ENCODE measurements around the gene KCNJ16. TPM values are rescaled to one million over a fixed set of nuclear protein-coding genes. Genes with fewer than 3 reads are reported as not detected.
A peak's percentile ranks its signal among the peaks of the same experiment; 100 is the strongest.

KCNJ16 gene
- total RNA-seq, 2 donors from 2014 or later, result 1.3 TPM; not detected in 1

DNA sequence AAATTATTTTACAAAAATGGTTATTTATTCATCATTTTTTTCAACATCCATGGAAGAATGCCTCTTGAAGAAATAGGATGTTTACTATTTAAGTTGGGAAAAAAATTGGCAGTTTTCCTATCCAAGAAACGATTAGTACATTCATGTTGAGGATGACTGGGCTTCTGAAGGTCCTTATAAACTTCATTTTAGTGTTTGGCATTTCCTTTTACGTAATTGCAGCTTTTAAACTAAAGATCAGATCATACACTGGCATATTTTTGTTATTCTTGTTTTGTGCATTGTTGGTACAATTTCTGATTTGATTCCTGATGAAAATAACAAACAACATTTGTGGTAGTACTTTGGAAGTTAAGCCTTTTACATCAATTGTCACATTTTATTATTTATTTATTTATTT, 11.5 kb downstream of the KCNJ16 start:
- H3K27ac ChIP-seq, result no peak overlapping the region
- 64% methylated on average over 2 of the region's 2 CpGs for WGBS
- DNase-seq (ENCODE audit: low spot score), result no peak

DNA sequence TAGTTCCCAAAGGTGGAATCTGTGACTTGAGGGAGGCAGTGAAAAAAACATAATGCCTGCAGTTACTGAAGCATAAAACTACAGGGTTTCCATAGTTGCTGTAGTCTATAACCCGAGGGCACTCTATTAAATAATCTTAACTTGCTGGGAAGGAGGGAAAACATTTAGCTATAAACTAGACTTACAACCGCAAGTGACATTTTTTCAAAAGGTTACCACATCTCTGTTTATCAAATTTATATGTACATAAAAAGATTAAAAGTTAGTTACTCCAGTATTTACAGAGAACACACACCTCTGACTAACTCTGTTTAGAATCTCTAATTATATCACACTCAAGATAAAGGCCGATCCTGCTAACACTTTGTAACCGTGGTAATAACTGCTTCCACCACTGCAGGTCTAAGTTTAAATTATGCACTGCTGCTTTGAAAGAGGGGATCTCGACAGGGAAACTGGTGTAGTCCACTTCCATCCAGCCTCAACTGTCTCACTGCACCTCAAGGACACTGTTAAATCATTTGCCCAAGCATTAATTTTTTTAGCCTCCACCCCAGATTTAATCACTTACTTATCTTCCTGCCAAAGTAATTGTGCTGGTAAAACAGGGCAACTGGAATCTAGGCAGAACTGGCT, 14.6 kb downstream of the KCNJ16 start:
- Histone ChIP-seq H3K36me3 (no peaks in the 10 kb centered on the region), H3K4me3 (no peak overlapping the region), H3K27ac (no peak overlapping the region), H3K4me1 (replicated peaks) (peaks cover 3% of the 10 kb centered on the region), H3K27me3 (replicated peaks; ENCODE audit: insufficient read depth) (no peaks in the 10 kb centered on the region), H3K9me3 (no peaks in the 10 kb centered on the region)
- TF ChIP-seq, protein P1, sequence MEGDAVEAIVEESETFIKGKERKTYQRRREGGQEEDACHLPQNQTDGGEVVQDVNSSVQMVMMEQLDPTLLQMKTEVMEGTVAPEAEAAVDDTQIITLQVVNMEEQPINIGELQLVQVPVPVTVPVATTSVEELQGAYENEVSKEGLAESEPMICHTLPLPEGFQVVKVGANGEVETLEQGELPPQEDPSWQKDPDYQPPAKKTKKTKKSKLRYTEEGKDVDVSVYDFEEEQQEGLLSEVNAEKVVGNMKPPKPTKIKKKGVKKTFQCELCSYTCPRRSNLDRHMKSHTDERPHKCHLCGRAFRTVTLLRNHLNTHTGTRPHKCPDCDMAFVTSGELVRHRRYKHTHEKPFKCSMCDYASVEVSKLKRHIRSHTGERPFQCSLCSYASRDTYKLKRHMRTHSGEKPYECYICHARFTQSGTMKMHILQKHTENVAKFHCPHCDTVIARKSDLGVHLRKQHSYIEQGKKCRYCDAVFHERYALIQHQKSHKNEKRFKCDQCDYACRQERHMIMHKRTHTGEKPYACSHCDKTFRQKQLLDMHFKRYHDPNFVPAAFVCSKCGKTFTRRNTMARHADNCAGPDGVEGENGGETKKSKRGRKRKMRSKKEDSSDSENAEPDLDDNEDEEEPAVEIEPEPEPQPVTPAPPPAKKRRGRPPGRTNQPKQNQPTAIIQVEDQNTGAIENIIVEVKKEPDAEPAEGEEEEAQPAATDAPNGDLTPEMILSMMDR (IDR thresholded peaks at IDR 0.05), result no peak
- peak; percentile 17 for TF ChIP-seq POLR2AphosphoS5 (IDR thresholded peaks at IDR 0.05)
- no peak for TF ChIP-seq POLR2A (IDR thresholded peaks at IDR 0.05)
- intact Hi-C loops (cut with DNase I), result no loop called here
- 27% methylated on average over 5 of the region's 5 CpGs for WGBS
- peak; percentile 8 for DNase-seq (ENCODE audit: low spot score)

More for the DNA sequence above, 11.5 kb downstream of the KCNJ16 start:
- Histone ChIP-seq H3K36me3 (no peaks in the 10 kb centered on the region), H3K27me3 (replicated peaks; ENCODE audit: insufficient read depth) (no peaks in the 10 kb centered on the region), H3K4me1 (replicated peaks) (peaks cover 3% of the 10 kb centered on the region), H3K9me3 (no peaks in the 10 kb centered on the region), H3K4me3 (no peak overlapping the region)
- TF ChIP-seq POLR2A (IDR thresholded peaks at IDR 0.05) (no peak), POLR2AphosphoS5 (IDR thresholded peaks at IDR 0.05) (no peak)
- TF ChIP-seq, protein P1 (IDR thresholded peaks at IDR 0.05), result no peak
- intact Hi-C loops (cut with DNase I), result no loop called here

DNA sequence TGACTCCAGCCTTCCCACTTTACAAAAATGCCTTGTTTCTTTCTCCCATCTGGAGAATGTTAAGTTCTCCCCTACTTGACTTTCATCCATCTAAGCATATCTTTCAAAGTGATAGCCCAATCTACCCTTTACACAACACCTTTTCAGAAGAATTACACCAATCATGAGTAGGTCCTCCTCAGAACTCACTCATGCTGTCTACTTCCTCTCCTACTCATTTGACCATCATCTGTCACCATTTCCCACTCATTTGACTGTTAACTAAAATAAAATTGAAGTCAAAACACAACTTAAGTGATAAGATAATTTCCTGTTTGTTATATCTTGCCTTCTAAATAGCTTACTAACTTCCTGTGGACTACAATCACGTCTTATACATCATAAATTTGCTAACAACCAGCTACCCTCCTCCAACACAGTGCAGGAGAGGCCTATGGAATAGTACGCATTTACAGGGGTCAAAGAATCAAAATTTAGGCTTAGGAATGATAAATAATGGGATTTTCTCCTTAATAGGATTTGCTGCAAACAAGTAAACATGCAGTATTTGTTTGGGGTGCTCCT, 16.1 kb downstream of the KCNJ16 start:
- TF ChIP-seq POLR2AphosphoS5 (IDR thresholded peaks at IDR 0.05) (no peak), POLR2A (IDR thresholded peaks at IDR 0.05) (no peak)
- TF ChIP-seq, protein P1 (IDR thresholded peaks at IDR 0.05), result no peak
- H3K4me1 ChIP-seq (replicated peaks), result peaks cover 3% of the 10 kb centered on the region
- H3K36me3 ChIP-seq, result no peaks in the 10 kb centered on the region
- no peaks in the 10 kb centered on the region for H3K9me3 ChIP-seq
- no peak overlapping the region for H3K27ac ChIP-seq
- DNase-seq (ENCODE audit: low spot score), result no peak
- WGBS, result 89% methylated on average over 2 of the region's 2 CpGs
- intact Hi-C loops (cut with DNase I), result no loop called here
- H3K4me3 ChIP-seq, result no peak overlapping the region
- H3K27me3 ChIP-seq (replicated peaks; ENCODE audit: insufficient read depth), result no peaks in the 10 kb centered on the region

DNA sequence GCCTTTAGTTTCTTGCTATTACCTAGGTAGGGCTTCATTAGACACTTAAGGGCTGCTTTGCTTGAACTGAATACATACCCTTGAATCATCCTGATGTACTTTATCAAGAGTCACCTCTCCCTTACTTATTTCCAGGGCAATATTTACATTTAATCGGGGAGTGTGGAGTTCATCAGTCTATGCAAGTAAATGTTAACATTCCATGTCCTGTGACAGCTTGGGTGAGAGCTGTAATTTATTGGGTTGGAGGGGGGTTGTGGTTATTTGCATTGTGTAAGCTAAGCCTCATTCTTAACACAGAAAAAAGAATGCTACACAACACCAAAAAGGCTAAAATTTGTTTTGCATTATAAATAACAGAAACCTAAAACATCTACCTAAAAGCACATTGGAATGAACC, 16.7 kb downstream of the KCNJ16 start:
- Histone ChIP-seq H3K4me3 (no peak overlapping the region), H3K9me3 (no peaks in the 10 kb centered on the region), H3K27me3 (replicated peaks; ENCODE audit: insufficient read depth) (no peaks in the 10 kb centered on the region), H3K36me3 (no peaks in the 10 kb centered on the region), H3K4me1 (replicated peaks) (peaks cover 3% of the 10 kb centered on the region), H3K27ac (no peak overlapping the region)
- intact Hi-C loops (cut with DNase I), result no loop called here
- DNase-seq (ENCODE audit: low spot score), result no peak
- 7% methylated on average over 1 of the region's 1 CpG for WGBS
- TF ChIP-seq, protein P1 (IDR thresholded peaks at IDR 0.05), result no peak
- no peak for TF ChIP-seq POLR2A (IDR thresholded peaks at IDR 0.05)

DNA sequence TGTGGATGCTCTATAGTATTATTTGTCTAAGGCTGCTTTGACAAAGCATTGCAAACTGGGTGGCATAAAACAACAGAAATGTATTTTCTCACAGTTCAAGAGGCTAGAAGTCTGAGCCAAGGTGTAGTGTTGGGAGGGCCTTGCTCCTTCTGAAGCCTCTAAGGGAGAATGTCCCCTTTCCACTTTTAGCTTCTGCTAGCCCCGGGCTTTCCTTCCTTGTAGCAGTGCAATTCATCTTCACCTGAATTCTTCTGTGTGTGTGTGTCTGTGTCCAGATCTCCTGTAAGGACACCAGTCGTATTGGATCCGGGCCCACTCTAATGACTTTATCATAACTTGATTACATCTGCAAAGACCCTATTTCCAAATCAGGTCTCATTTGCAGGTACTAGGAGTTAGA, 18.1 kb downstream of the KCNJ16 start:
- Histone ChIP-seq H3K27me3 (replicated peaks; ENCODE audit: insufficient read depth) (no peaks in the 10 kb centered on the region), H3K9me3 (no peaks in the 10 kb centered on the region), H3K36me3 (no peaks in the 10 kb centered on the region), H3K27ac (no peak overlapping the region), H3K4me3 (no peak overlapping the region), H3K4me1 (replicated peaks) (peaks cover 3% of the 10 kb centered on the region)
- TF ChIP-seq POLR2A (IDR thresholded peaks at IDR 0.05), result no peak
- TF ChIP-seq, protein P1 (IDR thresholded peaks at IDR 0.05), result no peak
- TF ChIP-seq POLR2AphosphoS5 (IDR thresholded peaks at IDR 0.05), result no peak
- WGBS, result 94% methylated on average over 3 of the region's 3 CpGs
- no peak for DNase-seq (ENCODE audit: low spot score)
- intact Hi-C loops (cut with DNase I), result no loop called here
